HG02943 (cell line): ENCODE measurements around the gene TMEM187.
"Not testable (repeated sequence)": the region's sequence is repeated elsewhere in the genome, so short reads cannot be mapped to it uniquely, and the experiment has no call there.

ENCODE experiments used
- ATAC-seq: cut with Tn5 transposase; IDR thresholded peaks from one replicate; pipeline ENCODE4 v1.9.1; 2021; ENCODE audit warnings: mild to moderate bottlenecking, low read depth, moderate library complexity; ENCODE audit not compliant: unreplicated experiment

The TMEM187 gene

GRCh38 chrX:153993978-153994377 lies 21.4 kb downstream of the TMEM187 start:
- no peak for ATAC-seq

GRCh38 chrX:153994398-153994797 lies 21.8 kb downstream of the TMEM187 start:
- not testable (repeated sequence) for ATAC-seq

GRCh38 chrX:153995504-153995903 lies 22.9 kb downstream of the TMEM187 start:
- no peak for ATAC-seq

- no peak for ATAC-seq
Measured at GRCh38 chrX:153999359-154000037, 26.9 kb downstream of the TMEM187 start.

GRCh38 chrX:154000051-154000450 lies 27.5 kb downstream of the TMEM187 start:
- no peak for ATAC-seq

- ATAC-seq, result peak; percentile 60
Measured at GRCh38 chrX:154002215-154002719, 29.7 kb downstream of the TMEM187 start.

- no peak for ATAC-seq
Measured at GRCh38 chrX:154004315-154004714, 31.8 kb downstream of the TMEM187 start.

- ATAC-seq, result no peak
Measured at GRCh38 chrX:154006947-154007346, 34.4 kb downstream of the TMEM187 start.

- no peak for ATAC-seq
Measured at GRCh38 chrX:154008521-154008920, 36.0 kb downstream of the TMEM187 start.

GRCh38 chrX:154010330-154011087 lies 38.0 kb downstream of the TMEM187 start:
- ATAC-seq, result no peak

GRCh38 chrX:154011376-154012335 lies 39.1 kb downstream of the TMEM187 start:
- no peak for ATAC-seq

- ATAC-seq, result no peak
Measured at GRCh38 chrX:154012336-154012991, 39.9 kb downstream of the TMEM187 start.

- no peak for ATAC-seq
Measured at GRCh38 chrX:154013001-154013421, 40.5 kb downstream of the TMEM187 start.

GRCh38 chrX:154013614-154014360 lies 41.2 kb downstream of the TMEM187 start:
- ATAC-seq, result no peak

- ATAC-seq, result no peak
Measured at GRCh38 chrX:154014429-154015380, 42.2 kb downstream of the TMEM187 start.

GRCh38 chrX:154015581-154016264 lies 43.2 kb downstream of the TMEM187 start:
- no peak for ATAC-seq

- ATAC-seq, result no peak
Measured at GRCh38 chrX:154016366-154017076, 44.0 kb downstream of the TMEM187 start.
